Stomach (tissue), 19 donors: ENCODE measurements around the gene TRMT1. TPM values are rescaled to one million over a fixed set of nuclear protein-coding genes. Genes with fewer than 3 reads are reported as not detected.
"Not testable (repeated sequence)": the region's sequence is repeated elsewhere in the genome, so short reads cannot be mapped to it uniquely, and the experiment has no call there.

Experiments
- DNase-seq, 2 donors: peaks; one replicate each; pipeline versions ENCODE4 v3.0.0 to v3.0.0-alpha.2; 2013 to 2019
- H3K27ac ChIP-seq, 5 donors: fragments of 200-600 bp in 4 of 5; sonication (generic) in 4 of 5; one replicate each; pipeline ENCODE4 v1.5.1; 2013 to 2019; ENCODE audit warnings: mild to moderate bottlenecking in 1 of 5, moderate library complexity in 1 of 5
- H3K27me3 ChIP-seq, 3 donors: fragments of 200-600 bp; sonication (generic); one replicate each; pipeline ENCODE4 v1.5.1; 2017 to 2019; ENCODE audit warnings: mixed run types in 1 of 3
- H3K36me3 ChIP-seq, 4 donors: fragments of 200-600 bp; sonication (generic); 1 replicate in 3 of 4; 2 replicates in 1 of 4; pipeline ENCODE4 v1.5.1; 2016 to 2019
- H3K4me1 ChIP-seq, 4 donors: fragments of 200-600 bp; sonication (generic); one replicate each; pipeline ENCODE4 v1.5.1; 2016 to 2019
- H3K4me3 ChIP-seq, 4 donors: fragments of 200-600 bp; sonication (generic) in 3 of 4; one replicate each; pipeline ENCODE4 v1.5.1; 2016 to 2019; ENCODE audit warnings: mild to moderate bottlenecking in 1 of 4
- H3K9me3 ChIP-seq, 4 donors: fragments of 200-600 bp; sonication (generic); one replicate each; pipeline ENCODE4 v1.5.1; 2016 to 2019
- EP300 ChIP-seq: sonication (generic); formaldehyde crosslinking; IDR thresholded peaks from one replicate; pipeline ENCODE4 v1.6.1; 2017; ENCODE audit warnings: antibody characterized with exemption
- POLR2A ChIP-seq, 4 donors: fragments of 450-650 bp; IDR thresholded peaks; one replicate each; pipeline ENCODE4 v1.6.1; 2016; ENCODE audit warnings: antibody characterized with exemption in 4 of 4, control low read depth in 2 of 4, mild to moderate bottlenecking in 1 of 4, moderate library complexity in 1 of 4
- POLR2AphosphoS5 ChIP-seq, 3 donors: sonication (generic); formaldehyde crosslinking; IDR thresholded peaks; one replicate each; pipeline ENCODE4 v1.6.1; 2016; ENCODE audit warnings: antibody characterized with exemption in 3 of 3
- WGBS, 5 donors: extraction: QIAGEN DNeasy Blood & Tissue Kit in 3 of 5; methylation state at CpG; one replicate each; pipeline versions ENCODE4 v1.1.5 to v1.1.7; 2013 to 2018; 5-methylcytosine and 5-hydroxymethylcytosine counted together
- intact Hi-C: fragments of 100-400 bp; cut with DNase I; formaldehyde crosslinking; loops from one replicate; pipeline ENCODE4 v1.15.1; 2023; ENCODE audit warnings: low total_unique reads
- long read RNA-seq, 10 donors: transcript quantifications; one replicate each; lab custom pipeline, GENCODE V29; 2026
- polyA plus RNA-seq, 3 donors: library from polyadenylated mRNA; stranded (reverse); fragments of 200-250 nt; gene quantifications; one replicate each; pipeline ENCODE4 v1.2.3, GENCODE V29; 2013
- total RNA-seq, 5 donors: library from RNA; depleted of rRNA; stranded (reverse); fragments of >200 nt; gene quantifications; one replicate each; pipeline versions ENCODE4 v1.1.0 to v1.2.3, GENCODE V29; 2014 to 2016
- TF ChIP-seq, protein P1 (sequence below), 7 experiments: fragments of 450-650 bp in 4 of 7; fragments of 200-600 bp in 3 of 7; sonication (generic) in 3 of 7; IDR thresholded peaks; one replicate each; pipeline ENCODE4 v1.5.1; 2016 to 2019; ENCODE audit warnings: antibody characterized with exemption in 7 of 7, control low read depth in 2 of 7, mild to moderate bottlenecking in 1 of 7
- donor health status: healthy with polysubstance abuse.
- donor health status: Bipolar disorder and iron deficiency.
- donor health status: healthy.

Gene TRMT1
- total RNA-seq (100 to 1,000 TPM in 1 of 5 donors, 10 to 100 TPM in 4; 29.6 to 373 (median 36.5) TPM), polyA plus RNA-seq (10 to 100 TPM; 64.7 to 88.2 (median 77.9) TPM)
- long read RNA-seq, donor 1, result 0 reads
- long read RNA-seq, donor 2, partial matches to known transcripts, result 0 of 2 reads
- long read RNA-seq, donor 2, other reads (novel, unspliced or antisense), result 0 of 2 reads
- long read RNA-seq, donor 3, partial matches to known transcripts, result 0 of 1 reads
- long read RNA-seq, donor 3, other reads (novel, unspliced or antisense), result 0 of 1 reads
- long read RNA-seq, donor 4, result 0 reads
- long read RNA-seq, donor 5, partial matches to known transcripts, result 0 of 2 reads
- long read RNA-seq, donor 5, other reads (novel, unspliced or antisense), result 0 of 2 reads
- long read RNA-seq, donor 6, transcript TRMT1-202 (17 exons, 2,142 nt), result major isoform, 5 of 39 reads
- long read RNA-seq, donor 6, partial matches to known transcripts, result 26 of 39 reads
- long read RNA-seq, donor 6, other reads (novel, unspliced or antisense), result 7 of 39 reads
- long read RNA-seq, donor 7, partial matches to known transcripts, result 0 of 3 reads
- long read RNA-seq, donor 7, other reads (novel, unspliced or antisense), result 0 of 3 reads
- long read RNA-seq, donor 8, partial matches to known transcripts, result 0 of 1 reads
- long read RNA-seq, donor 8, other reads (novel, unspliced or antisense), result 0 of 1 reads
- long read RNA-seq, donor 9, partial matches to known transcripts, result 0 of 2 reads
- long read RNA-seq, donor 9, other reads (novel, unspliced or antisense), result 0 of 2 reads
- long read RNA-seq, donor 10, result 0 reads

DNA sequence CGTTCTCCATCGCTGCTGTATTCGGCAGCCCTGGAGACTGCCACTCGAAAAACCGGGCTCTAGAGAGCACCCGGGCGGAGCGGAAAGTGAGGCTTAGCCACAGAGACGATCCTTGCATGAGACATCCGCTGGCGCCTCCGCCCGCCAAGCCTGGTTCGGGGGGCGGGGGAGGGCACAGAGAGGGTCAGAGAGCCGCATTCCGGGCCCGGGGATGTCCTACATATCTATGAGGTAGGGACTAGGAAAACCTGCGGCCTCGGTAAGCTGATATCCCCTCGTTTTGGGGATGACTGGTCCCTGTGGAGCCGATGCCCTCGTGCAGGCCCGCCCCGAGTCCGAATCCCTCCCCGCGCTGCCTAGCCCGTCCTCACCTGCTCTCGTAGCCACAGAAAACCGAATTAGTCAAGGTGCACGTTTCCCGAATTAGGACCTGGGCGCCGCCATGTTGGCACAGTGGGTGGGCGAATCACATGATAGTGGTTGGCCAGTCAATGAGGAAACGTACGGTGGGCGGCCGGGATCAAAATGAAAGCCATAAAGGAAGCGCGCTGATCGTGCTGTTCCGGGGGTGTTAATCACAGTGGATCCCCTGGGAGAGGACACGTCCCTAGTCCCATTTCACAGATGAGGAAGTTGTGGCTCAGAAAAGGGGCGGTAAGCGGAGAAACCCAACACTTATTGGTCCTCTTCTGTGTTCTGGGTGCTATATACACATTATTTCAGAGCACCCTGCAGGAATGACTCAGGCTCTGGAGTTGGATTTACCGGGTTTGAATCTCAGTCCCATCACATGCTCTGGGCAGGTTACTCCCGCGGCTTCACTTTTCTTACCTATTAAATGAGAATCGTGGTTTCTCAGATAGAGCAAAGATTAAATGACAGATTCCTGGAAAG lies at the start of gene TRMT1:
Gene TRMT1, minus strand, starts transcription at position 459 of the 894 bp plus-strand sequence. Its CDS starts 341 bp downstream, at position 118.
- Histone ChIP-seq H3K4me1 (peaks cover 37 to 57% (median 53%) of the 10 kb centered on the region in 4 donors), H3K9me3 (no peaks in the 10 kb centered on the region), H3K36me3 (peaks cover 12 to 45% (median 37%) of the 10 kb centered on the region in 4 donors), H3K27ac (peak within 1 kb of the TSS; percentile 71 to 86 (median 80)), H3K27me3 (no peaks in the 10 kb centered on the region), H3K4me3 (peak within 1 kb of the TSS; percentile 86 to 100 (median 98))
- intact Hi-C loops, result no loop called here
- peak; percentile 77 to 95 (median 87) for TF ChIP-seq POLR2AphosphoS5 (IDR thresholded peaks at IDR 0.05)
- TF ChIP-seq, protein P1, sequence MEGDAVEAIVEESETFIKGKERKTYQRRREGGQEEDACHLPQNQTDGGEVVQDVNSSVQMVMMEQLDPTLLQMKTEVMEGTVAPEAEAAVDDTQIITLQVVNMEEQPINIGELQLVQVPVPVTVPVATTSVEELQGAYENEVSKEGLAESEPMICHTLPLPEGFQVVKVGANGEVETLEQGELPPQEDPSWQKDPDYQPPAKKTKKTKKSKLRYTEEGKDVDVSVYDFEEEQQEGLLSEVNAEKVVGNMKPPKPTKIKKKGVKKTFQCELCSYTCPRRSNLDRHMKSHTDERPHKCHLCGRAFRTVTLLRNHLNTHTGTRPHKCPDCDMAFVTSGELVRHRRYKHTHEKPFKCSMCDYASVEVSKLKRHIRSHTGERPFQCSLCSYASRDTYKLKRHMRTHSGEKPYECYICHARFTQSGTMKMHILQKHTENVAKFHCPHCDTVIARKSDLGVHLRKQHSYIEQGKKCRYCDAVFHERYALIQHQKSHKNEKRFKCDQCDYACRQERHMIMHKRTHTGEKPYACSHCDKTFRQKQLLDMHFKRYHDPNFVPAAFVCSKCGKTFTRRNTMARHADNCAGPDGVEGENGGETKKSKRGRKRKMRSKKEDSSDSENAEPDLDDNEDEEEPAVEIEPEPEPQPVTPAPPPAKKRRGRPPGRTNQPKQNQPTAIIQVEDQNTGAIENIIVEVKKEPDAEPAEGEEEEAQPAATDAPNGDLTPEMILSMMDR (IDR thresholded peaks at IDR 0.05), result peak in 1 of 7 experiments; percentile 6
- TF ChIP-seq POLR2A (IDR thresholded peaks at IDR 0.05), result no peak
- 0 to 1% (median 0%) methylated on average over 19 to 51 of the region's 51 CpGs for WGBS, 5 donors
- peak; percentile 93 to 97 for DNase-seq

DNA sequence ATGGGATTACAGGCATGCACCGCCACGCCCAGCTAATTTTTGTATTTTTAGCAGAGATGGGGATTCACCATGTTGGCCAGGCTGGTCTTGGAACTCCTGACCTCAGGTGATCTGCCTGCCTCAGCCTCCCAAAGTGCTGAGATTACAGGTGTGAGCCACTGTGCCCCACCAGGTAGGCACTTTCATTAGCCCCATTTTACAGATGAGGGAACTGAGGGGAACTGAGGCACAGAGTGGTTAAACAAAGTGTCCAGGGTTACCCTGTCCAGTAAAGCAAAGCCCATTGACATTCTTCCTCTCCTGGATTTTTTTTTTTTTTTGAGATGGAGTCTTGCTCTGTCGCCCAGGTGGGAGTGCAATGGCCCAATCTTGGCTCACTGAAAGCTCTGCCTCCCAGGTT lies 49.6 kb upstream of the TRMT1 start:
- intact Hi-C loops, H3K27me3 ChIP-seq, DNase-seq, H3K4me3 ChIP-seq, H3K36me3 ChIP-seq, H3K9me3 ChIP-seq: not testable (repeated sequence)
- 89 to 99% (median 94%) methylated on average over 3 of the region's 3 CpGs for WGBS, 5 donors
- H3K4me1 ChIP-seq, result peaks cover 62 to 92% (median 83%) of the 10 kb centered on the region in 4 donors
- H3K27ac ChIP-seq, result peak overlapping the region; percentile 87 to 98 (median 95)

DNA sequence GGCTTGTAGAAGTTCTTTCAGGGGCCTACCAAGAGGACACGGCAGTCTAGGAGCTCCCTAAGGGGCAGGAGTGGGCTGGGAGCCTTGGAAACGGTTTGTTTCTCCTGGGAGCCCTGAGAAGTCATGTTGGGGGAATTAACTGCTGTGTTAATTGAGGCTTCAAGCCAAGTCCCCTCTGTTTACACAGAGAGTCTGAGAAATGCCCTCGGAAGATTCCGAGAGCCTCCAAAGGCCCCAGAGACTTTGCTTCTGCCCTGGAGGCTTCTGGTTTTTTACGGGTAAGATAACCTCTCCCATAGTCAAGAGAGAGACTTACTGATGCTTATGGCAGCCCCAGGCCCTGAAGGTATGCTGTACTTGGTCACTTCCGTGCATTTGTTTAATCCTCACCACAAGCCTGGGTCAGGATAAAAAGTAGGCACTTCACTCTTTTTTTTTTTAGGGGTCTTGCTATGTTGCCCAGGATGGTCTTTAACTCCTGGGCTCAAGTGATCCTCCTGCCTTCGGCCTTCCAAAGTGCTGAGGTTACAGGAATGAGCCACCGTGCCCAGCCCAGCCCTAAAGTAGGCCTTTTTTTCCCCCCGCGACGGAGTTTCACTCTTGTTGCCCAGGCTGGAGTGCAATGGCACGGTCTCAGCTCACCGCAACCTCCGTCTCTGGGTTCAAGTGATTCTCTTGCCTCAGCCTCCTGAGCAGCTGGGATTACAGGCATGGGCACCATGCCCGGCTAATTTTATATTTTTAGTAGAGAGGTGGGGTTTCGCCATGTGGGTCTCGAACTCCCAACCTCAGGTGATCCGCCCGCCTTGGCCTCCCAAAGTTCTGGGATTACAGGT lies 48.8 kb upstream of the TRMT1 start:
- 75 to 80% (median 77%) methylated on average over 19 of the region's 19 CpGs for WGBS, 5 donors
- Histone ChIP-seq H3K9me3 (no peaks in the 10 kb centered on the region), H3K27ac (peak overlapping the region; percentile 94 to 98 (median 96)), H3K36me3 (no peaks in the 10 kb centered on the region), H3K4me1 (peaks cover 62 to 95% (median 89%) of the 10 kb centered on the region in 4 donors), H3K27me3 (no peaks in the 10 kb centered on the region), H3K4me3 (no peak overlapping the region)
- TF ChIP-seq, protein P1 (IDR thresholded peaks at IDR 0.05), result no peak
- TF ChIP-seq EP300 (no peak), POLR2AphosphoS5 (IDR thresholded peaks at IDR 0.05) (no peak), POLR2A (IDR thresholded peaks at IDR 0.05) (no peak)
- peak in 1 of 2 donors; percentile 45 for DNase-seq
- intact Hi-C loops, result no loop called here
